Esophagus squamous epithelium (tissue), 5 donors: Measurements from ENCODE around the gene NTF3. TPM values are rescaled to one million over a fixed set of nuclear protein-coding genes. Genes with fewer than 3 reads are reported as not detected.
A peak's percentile ranks its signal among the peaks of the same experiment; 100 is the strongest.

Source experiments
- DNase-seq: peaks from one replicate; lab custom pipeline; 2025; lab: John Stamatoyannopoulos, UW
- H3K27ac ChIP-seq, 4 donors: fragments of 200-600 bp; sonication (generic); one replicate each; pipeline ENCODE4 v1.5.1; 2016 to 2019; ENCODE audit warnings: mild to moderate bottlenecking in 1 of 4
- H3K27me3 ChIP-seq, 4 donors: fragments of 200-600 bp; sonication (generic); 1 replicate in 3 of 4; 2 replicates in 1 of 4; pipeline versions ENCODE4 v1.5.1 to v1.6.0; 2017 to 2021; ENCODE audit warnings: antibody characterized with exemption in 1 of 4
- H3K36me3 ChIP-seq, 3 donors: fragments of 200-600 bp; sonication (generic); one replicate each; pipeline ENCODE4 v1.5.1; 2016 to 2019
- H3K4me1 ChIP-seq, 3 donors: fragments of 200-600 bp; sonication (generic); one replicate each; pipeline ENCODE4 v1.5.1; 2017 to 2019
- H3K4me3 ChIP-seq, 4 donors: fragments of 200-600 bp; sonication (generic); 1 replicate in 3 of 4; 2 replicates in 1 of 4; pipeline ENCODE4 v1.5.1; 2016 to 2019; ENCODE audit warnings: mild to moderate bottlenecking in 2 of 4, moderate library complexity in 1 of 4
- H3K9me3 ChIP-seq, 3 donors: fragments of 200-600 bp; sonication (generic); one replicate each; pipeline ENCODE4 v1.5.1; 2016 to 2019
- POLR2A ChIP-seq, 4 donors: fragments of 450-650 bp; IDR thresholded peaks; one replicate each; pipeline ENCODE4 v1.6.1; 2017; ENCODE audit warnings: antibody characterized with exemption in 4 of 4, mild to moderate bottlenecking in 4 of 4, moderate library complexity in 3 of 4
- WGBS, 2 donors: methylation state at CpG; one replicate each; pipeline ENCODE4 v1.1.5; 2018; 5-methylcytosine and 5-hydroxymethylcytosine counted together
- intact Hi-C: fragments of 100-400 bp; cut with DNase I; formaldehyde crosslinking; loops from one replicate; pipeline ENCODE4 v1.15.0; 2022
- total RNA-seq, 4 donors: library from RNA; depleted of rRNA; stranded (reverse); fragments of >200 nt; gene quantifications; one replicate each; pipeline ENCODE4 v1.1.0, GENCODE V29; 2016
- TF ChIP-seq, protein P1 (sequence below), 6 experiments: fragments of 450-650 bp in 4 of 6; fragments of 200-600 bp in 2 of 6; sonication (generic) in 2 of 6; IDR thresholded peaks; one replicate each; pipeline ENCODE4 v1.5.1; 2016 to 2019; ENCODE audit warnings: antibody characterized with exemption in 6 of 6, mild to moderate bottlenecking in 4 of 6, moderate library complexity in 4 of 6
- donor health status: DM: yes; HTN: yes; CAD: no.

The NTF3 gene
- total RNA-seq, 4 donors from 2014 or later: 0.30 to 7.6 (median 1.9) TPM

GRCh38 chr12:5416571-5416970 lies 15.3 kb upstream of the NTF3 start:
- no peak overlapping the region for H3K27ac ChIP-seq
- 76 to 100% methylated on average over 1 of the region's 1 CpG for WGBS, 2 donors
- H3K9me3 ChIP-seq: no peaks in the 10 kb centered on the region
- peaks cover 0 to 9% (median 0%) of the 10 kb centered on the region in 4 donors for H3K27me3 ChIP-seq
- no peak for TF ChIP-seq POLR2A (IDR thresholded peaks at IDR 0.05)
- TF ChIP-seq, protein P1, sequence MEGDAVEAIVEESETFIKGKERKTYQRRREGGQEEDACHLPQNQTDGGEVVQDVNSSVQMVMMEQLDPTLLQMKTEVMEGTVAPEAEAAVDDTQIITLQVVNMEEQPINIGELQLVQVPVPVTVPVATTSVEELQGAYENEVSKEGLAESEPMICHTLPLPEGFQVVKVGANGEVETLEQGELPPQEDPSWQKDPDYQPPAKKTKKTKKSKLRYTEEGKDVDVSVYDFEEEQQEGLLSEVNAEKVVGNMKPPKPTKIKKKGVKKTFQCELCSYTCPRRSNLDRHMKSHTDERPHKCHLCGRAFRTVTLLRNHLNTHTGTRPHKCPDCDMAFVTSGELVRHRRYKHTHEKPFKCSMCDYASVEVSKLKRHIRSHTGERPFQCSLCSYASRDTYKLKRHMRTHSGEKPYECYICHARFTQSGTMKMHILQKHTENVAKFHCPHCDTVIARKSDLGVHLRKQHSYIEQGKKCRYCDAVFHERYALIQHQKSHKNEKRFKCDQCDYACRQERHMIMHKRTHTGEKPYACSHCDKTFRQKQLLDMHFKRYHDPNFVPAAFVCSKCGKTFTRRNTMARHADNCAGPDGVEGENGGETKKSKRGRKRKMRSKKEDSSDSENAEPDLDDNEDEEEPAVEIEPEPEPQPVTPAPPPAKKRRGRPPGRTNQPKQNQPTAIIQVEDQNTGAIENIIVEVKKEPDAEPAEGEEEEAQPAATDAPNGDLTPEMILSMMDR (IDR thresholded peaks at IDR 0.05): no peak
- H3K4me1 ChIP-seq: no peaks in the 10 kb centered on the region
- DNase-seq: no peak
- intact Hi-C loops: no loop called here
- no peak overlapping the region for H3K4me3 ChIP-seq
- no peaks in the 10 kb centered on the region for H3K36me3 ChIP-seq

DNA sequence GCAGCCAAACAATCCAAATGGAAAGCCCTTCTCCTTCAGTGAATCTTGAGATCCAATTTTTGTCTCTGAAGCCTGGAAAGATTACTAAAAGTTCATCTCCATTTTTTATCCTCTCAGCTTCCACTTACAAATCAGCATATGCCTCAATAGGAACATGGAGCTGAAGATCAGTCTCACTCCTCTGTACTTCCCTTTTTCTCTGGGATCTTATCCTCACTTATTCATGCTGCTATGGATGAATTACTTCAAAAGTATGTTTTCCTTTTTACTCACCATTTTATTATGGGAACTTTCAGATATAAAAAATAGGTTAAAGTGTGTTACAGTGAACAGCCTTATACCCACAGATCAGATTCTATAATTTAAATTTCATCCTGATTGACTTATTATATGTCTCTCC lies 14.4 kb upstream of the NTF3 start:
- intact Hi-C loops: no loop called here
- no peak for TF ChIP-seq POLR2A (IDR thresholded peaks at IDR 0.05)
- TF ChIP-seq, protein P1 (IDR thresholded peaks at IDR 0.05): no peak
- H3K27ac ChIP-seq: no peak overlapping the region
- no peaks in the 10 kb centered on the region for H3K4me1 ChIP-seq
- DNase-seq: no peak
- peaks cover 0 to 12% (median 0%) of the 10 kb centered on the region in 4 donors for H3K27me3 ChIP-seq
- H3K36me3 ChIP-seq: no peaks in the 10 kb centered on the region
- H3K9me3 ChIP-seq: no peaks in the 10 kb centered on the region
- no peak overlapping the region for H3K4me3 ChIP-seq

GRCh38 chr12:5428332-5429221 lies 3.3 kb upstream of the NTF3 start:
- TF ChIP-seq, protein P1 (IDR thresholded peaks at IDR 0.05): peak; percentile 11 to 63 (median 36)
- TF ChIP-seq POLR2A (IDR thresholded peaks at IDR 0.05): no peak
- Histone ChIP-seq H3K27me3 (peaks cover 0 to 83% (median 10%) of the 10 kb centered on the region in 4 donors), H3K36me3 (no peaks in the 10 kb centered on the region), H3K4me1 (peaks cover 23 to 54% (median 35%) of the 10 kb centered on the region in 3 donors), H3K4me3 (no peak overlapping the region), H3K9me3 (no peaks in the 10 kb centered on the region), H3K27ac (no peak overlapping the region)
- DNase-seq: no peak
- 27 to 29% methylated on average over 13 to 14 of the region's 14 CpGs for WGBS, 2 donors
- intact Hi-C loops: no loop called here

DNA sequence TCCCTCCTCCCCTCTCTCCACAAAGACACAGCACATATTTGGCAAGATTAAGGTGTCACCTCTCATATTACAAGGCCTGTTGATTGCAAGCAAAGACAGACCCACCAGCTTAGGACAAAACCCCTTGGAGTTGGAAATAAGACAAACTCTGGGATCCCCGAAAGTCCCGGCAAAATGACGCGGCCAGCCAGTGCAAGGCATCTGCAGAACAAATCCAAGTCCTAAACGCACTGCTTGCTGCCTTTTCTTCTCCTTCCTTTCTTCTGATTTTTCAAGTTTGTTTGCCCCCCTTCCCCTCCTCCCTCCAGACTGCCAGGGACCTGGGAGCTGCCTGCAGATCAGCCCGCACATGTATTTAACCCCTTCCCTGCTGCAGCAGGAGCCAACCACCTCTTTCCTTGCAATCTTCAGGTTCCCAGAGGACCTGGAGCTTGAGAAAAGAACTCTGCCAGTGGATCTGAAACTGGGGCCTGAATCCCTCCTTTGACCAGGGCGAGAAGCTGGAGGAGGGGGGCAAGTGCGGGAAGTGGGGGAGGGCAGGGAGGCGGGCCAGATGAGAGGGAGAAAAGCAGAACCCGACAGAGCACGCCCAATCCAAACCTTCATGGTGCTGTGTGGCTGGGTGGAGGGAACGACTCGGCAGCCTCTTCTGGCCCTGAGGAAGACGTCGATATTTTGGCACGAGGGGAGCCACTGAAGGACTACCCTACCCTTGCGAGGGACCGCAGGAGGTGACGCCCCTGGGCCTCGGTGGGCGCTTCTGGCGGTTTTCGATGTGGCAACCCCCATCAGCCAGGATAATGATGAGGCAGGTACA lies 2.0 kb upstream of the NTF3 start:
- intact Hi-C loops: no loop called here
- H3K27ac ChIP-seq: peak overlapping the region in 2 of 4 donors; percentile 0 to 14
- TF ChIP-seq, protein P1 (IDR thresholded peaks at IDR 0.05): no peak
- TF ChIP-seq POLR2A (IDR thresholded peaks at IDR 0.05): no peak
- no peaks in the 10 kb centered on the region for H3K9me3 ChIP-seq
- H3K27me3 ChIP-seq: peaks cover 0 to 96% (median 10%) of the 10 kb centered on the region in 4 donors
- peaks cover 23 to 68% (median 37%) of the 10 kb centered on the region in 3 donors for H3K4me1 ChIP-seq
- H3K4me3 ChIP-seq: peak overlapping the region; percentile 34 to 67 (median 54)
- no peak for DNase-seq
- no peaks in the 10 kb centered on the region for H3K36me3 ChIP-seq
- 16 to 60% methylated on average over 6 to 9 of the region's 23 CpGs for WGBS, 2 donors
